Activated effector memory CD4-positive, alpha-beta T cell treated with Interleukin-2 at 50 U/mL for 16 hours (primary cell): ENCODE results near the gene KPNA6.
"Not testable (repeated sequence)": the region's sequence is repeated elsewhere in the genome, so short reads cannot be mapped to it uniquely, and the experiment has no call there.

ENCODE experiments used
- DNase-seq: peaks from one replicate; pipeline ENCODE4 v3.0.0-alpha.2; 2020

KPNA6 gene

DNA sequence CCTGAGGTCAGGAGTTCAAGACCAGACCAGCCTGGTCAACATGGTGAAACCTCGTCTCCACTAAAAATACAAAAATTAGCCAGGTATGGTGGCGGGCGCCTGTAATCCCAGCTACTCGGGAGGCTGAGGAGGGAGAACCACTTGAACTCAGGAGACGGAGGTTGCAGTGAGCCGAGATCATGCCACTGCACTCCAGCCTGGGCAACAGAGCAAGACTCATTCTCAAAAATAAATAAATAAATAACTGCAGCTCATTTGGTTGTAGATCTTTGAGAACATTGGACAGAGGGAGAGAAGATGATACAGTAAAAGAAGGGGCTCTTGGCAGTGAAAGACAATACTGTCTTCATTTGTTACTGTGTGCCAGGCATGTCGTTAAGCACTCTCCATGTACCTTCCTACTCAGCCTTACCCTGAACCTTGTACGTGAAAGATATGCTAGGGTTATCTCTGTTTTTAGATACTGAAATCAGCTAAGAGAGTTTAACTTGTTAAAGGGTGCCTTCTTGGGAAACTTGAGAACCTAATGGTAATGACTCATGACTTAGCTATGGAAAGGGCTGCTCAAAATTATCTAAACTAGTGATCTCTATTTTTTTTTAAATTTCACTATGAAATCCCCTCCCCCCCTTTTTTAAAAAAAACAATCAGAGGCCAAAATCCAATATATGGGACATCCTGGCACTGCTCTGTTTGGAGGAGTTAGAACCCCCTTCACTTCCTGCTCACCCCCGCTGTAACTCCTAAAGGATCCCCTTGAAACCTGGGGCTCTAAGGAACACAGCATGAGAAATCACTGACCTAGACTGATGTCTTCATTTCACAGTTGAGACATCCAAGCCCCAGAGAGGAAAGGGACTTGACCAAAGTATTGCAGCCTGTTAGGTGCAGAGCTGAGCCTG lies 6.8 kb upstream of the KPNA6 start:
- no peak for DNase-seq

DNA sequence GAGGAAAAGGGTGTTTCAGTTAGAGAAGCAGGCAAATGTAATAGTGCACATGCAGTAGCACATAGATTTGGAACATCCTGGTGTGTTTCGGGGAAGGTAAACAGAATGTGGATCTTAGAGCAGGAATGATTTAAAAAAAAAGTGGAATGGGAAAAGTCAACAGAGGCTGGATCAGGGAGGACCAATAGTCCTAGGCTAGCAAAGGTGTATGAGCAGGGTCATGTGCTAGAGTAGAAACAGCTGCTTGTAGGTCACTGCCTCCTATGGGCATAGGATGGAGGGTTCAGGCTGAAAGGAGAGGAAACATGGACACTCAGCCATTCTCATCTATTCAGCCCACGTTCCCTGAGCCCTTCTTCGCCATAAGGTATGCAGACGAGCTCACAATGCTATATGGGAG lies 3.7 kb upstream of the KPNA6 start:
- DNase-seq, result no peak

DNA sequence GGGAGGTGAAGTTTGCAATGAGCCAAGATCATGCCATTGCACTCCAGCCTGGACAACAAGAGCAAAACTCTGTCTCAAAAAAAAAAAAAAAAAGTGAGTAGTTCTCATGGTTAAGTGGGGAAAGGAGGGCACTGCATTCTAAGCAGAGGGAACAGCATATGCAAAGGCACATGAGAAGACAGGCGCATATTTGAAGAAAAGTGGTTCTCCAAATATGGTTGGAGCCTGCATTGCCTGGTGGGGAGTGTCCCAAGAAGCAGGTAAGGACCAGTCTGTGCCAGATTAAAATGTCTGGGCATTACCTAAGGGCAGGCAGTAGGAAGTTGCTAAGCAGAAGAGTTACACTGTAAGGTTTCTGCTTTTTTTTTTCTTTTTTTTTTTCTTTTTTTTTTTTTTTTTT lies 2.5 kb upstream of the KPNA6 start:
- DNase-seq, result no peak

DNA sequence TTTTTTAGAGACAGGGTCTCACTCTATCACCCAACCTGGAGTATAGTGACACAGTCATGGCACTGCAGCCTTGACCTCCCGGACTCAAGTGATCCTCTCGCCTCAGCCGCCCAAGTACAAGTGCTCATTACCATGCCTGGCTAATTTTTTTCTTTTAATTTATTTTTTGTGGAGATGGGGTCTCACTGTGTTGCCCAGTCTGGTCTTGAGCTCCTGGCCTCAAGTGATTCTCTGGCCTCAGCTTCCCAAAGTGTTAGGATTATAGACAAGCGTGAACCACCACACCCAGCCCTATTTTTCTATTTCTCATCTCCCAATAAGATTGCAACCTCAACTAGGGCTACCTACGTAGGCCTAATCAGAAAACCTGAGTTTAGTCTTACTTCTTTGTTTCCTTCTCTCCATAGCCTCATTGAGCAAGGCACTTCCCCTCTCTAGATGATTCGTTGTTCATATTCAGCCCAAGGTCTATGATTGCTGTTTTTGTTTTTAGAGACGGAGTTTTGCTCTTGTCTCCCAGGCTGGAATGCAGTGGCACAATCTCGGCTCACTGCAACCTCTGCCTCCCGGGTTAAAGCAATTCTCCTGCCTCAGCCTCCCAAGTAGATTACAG lies 1.1 kb upstream of the KPNA6 start:
- DNase-seq, result no peak

DNA sequence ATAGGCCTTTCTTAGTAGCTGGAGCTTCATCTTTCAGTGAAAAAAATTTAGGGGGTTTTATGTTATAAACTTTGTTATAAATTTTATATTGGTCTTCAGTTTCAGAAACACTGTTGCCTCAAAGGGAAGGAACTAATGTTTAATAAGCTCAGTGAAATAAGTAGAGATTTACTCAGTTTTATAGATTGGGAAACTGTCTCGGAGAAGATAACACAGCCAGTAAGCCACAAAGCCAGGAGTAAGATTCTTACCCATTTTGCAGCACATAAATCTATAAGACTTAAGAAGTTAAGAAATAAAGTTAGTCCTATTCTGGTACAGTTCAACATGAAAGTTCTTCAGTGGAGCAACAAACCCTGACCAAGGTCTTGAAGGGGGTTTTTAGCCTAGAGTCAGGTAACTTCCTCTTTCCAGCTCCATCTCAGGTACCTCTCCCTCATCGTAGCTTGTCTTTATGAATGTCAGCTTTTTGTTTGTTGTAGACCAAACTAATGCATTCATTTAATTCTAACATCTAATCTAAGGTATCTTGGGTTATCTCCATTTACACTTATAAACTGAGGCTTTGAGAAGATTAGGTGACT lies 3.3 kb downstream of the KPNA6 start:
- no peak for DNase-seq

DNA sequence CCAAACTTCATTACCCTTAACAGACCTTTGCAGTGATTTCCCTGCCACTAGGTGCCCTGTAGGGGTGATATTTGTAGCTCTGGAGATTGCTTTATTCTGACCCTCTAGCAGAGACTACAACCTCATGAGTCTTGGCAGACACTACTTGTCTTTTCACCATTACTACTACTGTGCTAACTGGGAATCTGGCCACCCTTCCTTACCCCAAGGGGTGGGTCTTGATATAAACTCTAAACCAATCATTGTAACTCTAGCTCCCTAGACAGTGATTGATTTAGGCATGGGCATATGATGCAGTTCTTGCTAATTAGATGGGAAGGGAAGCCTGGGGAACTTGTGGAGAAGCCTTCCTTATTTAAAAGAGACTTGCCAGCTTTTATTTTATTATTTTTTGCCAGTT lies 3.9 kb downstream of the KPNA6 start:
- DNase-seq, result no peak

DNA sequence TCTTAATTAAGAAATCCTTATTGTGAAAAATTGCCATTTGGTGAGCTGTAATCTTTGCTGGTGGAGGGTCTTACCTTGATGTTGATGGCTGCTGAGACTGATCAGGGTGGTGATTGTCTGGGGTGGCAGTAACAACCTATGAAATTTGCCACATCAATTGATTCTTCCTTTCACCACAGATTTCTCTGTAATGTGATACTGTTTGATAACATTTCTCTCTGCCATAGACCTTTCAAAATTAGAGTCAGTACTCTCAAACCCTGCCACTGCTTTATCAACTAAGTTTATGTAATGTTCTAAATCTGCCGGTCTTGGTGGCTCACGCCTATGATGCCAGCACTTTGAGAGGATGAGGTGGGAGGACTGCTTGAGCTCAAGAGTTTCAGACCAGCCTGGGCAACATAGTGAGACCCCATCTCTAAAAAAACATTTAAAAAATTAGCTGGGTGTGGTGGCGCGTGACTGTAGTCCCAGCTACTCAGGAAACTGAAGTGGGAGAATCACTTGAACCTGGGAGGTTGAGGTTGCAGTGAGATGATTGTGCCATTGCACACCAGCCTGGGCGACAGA lies 5.0 kb downstream of the KPNA6 start:
- DNase-seq, result no peak

DNA sequence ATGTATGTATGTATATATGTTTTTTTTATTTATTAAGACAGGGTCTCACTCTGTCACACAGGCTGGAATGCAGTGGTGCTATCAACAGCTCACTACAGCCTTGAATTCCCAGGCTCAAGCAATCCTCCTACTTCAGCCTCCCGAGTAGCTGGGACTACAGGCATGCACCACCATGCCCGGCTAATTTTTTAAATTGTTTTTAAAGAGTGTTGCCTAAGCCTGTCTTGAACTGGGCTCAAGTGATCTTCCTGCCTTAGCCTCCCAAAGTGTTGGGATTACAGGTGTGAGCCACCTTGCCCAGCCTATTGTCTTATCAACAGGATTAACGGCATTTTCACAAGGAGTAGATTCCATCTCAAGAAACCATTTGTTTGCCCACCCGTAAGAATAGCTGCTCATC lies 5.6 kb downstream of the KPNA6 start:
- DNase-seq, result not testable (repeated sequence)

DNA sequence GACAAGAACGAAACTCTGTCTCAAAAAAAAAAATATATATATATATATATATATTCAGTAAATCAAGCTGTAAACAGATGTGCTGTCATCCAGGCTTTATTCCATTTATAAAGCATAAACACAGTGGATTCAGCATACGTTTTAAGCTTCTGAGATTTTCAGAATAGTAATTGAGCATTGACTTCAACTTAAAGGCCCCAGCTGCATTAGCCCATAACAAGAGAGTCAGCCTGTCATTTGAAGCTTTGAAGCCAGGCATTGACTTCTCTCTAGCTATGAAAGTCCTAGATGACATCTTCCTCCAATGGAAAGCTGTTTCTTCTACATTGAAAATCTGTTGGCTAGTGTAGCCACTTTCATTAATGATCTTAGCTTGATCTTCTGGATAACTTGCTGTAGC lies 6.6 kb downstream of the KPNA6 start:
- no peak for DNase-seq

DNA sequence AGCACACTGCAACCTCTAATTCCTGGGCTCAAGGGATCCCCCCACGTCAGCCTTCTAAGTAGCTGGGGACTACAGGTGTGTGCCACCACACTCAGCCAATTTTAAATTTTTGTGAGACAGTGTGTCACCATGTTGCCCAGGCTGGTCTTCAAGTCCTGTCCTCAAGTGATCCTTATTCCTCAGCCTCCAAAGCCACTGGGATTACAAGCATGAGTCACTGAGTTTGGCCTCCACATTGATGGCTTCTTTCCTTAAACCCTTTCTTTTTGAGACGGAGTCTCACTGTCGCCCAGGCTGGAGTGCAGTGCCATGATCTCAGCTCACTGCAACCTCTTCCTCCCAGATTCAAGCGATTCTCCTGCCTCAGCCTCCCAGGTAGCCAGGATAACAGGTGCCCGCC lies 7.6 kb downstream of the KPNA6 start:
- no peak for DNase-seq

DNA sequence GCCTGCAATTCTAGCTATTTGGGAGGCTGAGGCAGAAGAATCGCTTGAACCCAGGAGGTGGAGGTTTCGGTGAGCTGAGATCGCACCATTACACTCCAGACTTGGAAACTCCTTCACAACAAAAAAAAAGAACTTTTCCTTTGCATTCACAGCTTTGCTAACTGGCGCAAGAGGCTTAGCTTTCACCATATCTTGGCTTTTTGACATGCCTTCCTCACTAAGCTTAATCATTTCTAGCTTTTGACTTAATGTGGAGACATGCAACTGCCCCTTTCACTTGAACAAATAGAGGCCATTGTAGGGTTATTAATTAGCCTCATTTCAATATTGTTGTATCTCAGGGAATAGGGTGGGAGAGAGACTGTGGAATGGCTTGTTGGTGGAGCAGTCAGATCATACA lies 8.7 kb downstream of the KPNA6 start:
- DNase-seq, result no peak

DNA sequence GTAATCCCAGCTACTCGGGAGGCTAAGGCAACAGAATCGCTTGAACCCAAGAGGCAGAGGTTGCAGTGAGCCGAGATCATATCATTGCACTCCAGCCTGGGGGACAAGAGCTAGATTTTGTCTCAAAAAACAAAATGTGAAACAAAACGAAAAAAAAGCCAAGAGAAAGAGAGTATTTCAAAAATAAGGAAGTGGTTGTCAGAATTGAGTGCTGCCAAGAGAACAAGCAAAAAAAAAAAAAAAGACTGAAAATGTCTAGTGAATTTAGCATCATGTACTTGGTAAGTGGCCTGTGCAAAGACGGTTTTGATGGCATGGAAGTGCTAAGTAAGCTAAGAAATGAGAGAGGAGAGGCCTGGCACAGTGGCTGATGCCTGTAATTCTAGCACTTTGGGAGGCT lies 14.3 kb downstream of the KPNA6 start:
- DNase-seq, result no peak

DNA sequence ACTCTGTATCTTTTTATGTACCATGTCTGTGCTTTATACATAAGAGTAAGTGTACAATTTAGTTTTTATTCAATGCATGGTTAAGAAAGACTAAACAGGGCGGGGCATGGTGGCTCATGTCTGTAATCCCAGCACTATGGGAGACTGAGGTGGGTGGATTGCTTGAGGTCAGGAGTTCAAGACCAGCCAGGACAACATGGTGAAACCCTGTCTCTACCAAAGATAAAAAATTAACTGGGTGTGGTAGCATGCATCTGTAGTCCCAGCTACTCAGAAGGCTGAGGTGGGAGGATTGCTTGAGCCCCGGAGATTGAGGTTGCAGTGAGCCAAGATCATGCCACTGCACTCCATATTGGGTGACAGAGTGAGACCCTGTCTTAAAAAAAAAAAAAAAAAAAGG lies 15.5 kb downstream of the KPNA6 start:
- not testable (repeated sequence) for DNase-seq

DNA sequence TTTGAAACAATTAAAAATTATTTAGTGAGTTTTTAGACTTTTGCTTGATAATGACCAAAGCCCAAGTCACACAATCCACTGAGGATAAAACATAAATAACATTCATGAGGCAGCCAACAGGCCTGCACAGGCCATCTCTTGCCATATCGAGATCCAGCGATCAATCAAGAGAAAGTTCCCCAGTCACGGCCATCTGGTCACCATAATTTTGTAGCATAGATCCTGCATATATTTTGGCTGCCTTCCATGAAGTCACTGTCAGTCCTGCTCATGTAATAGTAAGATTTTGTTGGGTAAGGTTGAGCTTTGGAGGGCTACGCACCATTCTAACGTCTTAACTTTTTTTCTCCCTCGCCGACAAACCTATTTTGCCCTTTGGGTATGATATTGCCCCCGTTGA lies 17.5 kb downstream of the KPNA6 start:
- no peak for DNase-seq

DNA sequence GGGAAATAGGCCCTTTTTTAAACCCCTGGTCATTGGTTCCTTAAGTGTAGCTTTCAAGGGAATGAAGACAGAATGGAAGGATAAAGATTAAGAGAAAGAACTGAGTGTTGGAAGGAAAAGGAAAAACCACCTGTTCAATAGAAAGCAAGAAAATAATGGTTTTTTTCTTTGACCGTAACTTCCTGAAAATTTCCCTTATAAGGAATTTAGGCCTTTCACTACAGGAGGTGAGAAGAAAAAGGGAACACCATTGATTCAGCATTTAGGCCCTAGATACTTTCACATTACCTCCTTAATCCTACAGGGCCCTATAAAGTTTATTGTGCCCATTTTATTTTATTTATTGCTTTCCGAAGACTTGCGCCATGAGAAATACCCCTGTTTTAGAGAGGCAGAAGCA lies 18.9 kb downstream of the KPNA6 start:
- DNase-seq, result no peak

DNA sequence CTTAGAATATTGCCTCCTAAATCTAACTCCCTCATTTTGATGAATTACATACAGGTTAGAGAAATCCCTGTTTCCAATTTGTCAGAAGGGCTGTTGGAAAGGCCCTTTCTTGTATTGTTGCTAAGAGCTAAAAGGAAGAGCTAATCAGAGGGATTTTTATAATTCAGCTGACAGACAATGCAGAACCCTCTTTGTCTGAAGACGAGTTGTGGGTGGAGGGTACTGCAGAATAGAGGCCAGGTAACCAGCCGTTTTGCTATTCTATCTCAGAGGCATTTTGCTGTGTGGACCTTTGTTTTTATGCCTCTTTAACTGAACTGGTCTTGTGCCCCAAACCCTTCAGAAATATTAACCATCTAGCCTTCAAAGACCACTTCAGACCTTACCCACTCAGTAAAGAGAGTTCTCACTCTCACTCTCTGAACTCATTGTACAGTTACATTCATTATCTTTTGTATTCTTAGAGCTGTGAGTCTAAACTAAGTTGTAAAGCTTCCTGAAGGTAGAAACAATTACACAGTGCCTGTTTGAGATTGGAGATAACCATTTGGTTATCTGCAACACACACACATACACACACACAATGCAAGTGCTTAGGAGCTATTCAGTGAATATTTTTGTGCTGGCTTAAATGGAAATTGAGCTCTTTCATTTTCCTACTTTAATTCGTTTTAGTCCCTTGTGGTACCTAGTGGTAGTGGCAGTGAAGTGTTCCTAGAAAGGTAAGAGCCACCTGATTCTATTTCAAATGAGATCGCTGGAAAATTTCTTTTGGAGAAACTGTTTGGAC lies 19.7 kb downstream of the KPNA6 start:
- DNase-seq, result no peak

DNA sequence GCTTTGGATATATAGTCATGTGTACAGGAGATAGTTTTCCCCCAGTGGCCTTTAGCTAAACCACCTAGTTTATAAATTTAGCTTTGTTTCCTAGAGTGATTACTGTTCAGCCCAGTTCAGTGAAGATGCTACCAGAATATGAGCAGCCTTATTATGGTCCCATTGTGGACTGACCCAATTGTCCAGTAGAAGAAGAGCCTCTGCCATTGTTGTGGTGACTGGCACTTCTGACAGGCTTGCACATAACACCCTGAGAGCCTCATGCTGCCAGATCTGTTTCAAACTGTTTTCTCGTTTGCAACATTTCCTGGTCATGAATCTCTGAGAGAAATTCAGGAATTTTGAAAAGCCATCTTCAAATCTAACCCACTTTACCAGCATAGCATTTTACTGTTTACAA lies 20.6 kb downstream of the KPNA6 start:
- no peak for DNase-seq

DNA sequence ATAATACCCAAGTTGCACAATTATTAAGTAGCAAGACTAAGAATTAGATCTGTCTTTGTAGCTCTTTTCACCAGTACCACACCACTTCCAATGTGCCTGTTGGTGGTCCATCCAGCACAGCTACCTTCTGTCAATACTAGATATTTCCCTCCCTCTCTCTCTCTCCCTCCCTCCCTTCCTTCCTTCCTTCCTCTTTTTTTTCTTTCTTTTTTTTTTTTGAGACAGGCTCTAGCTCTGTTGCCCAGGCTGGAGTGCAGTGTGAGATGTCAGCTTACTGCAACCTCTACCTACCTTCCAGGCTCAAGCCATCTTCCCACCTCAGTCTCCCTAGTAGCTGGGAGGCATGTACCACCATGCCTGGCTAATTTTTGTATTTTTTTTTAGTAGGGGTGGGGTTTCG lies 21.1 kb downstream of the KPNA6 start:
- DNase-seq, result no peak

DNA sequence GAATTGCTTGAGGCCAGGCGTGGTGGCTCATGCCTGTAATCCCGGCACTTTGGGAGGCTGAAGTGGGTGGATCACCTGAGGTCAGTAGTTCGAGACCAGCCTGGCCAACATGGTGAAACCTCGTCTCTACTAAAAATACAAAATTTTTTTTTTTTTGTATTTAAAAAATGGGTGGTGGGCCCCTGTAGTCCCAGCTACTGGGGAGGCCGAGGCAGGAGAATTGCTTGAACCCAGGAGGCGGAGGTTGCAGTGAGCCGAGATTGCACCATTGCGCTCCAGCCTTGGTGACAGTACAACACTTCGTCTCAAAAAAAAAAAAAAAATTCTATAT lies 26.1 kb downstream of the KPNA6 start:
- not testable (repeated sequence) for DNase-seq

DNA sequence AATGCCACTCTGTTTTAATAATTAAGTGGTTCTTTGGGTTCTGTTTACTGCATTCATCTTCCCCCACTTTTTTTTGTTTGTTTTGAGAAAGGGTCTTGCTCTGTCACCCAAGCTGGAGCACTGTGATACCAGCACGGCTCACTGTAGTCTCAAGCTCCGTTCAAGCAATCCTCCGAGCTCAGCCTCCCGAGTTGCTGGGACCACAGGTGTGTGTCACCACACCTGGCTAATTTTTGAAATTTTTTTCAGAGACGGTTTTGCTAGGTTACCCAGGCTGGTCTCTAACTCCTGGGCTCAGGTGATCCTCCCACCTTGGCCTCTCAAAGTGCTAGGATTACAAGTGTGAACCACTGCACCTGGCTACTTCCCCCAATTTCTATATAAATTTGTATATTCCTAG lies 29.3 kb downstream of the KPNA6 start:
- DNase-seq, result no peak

DNA sequence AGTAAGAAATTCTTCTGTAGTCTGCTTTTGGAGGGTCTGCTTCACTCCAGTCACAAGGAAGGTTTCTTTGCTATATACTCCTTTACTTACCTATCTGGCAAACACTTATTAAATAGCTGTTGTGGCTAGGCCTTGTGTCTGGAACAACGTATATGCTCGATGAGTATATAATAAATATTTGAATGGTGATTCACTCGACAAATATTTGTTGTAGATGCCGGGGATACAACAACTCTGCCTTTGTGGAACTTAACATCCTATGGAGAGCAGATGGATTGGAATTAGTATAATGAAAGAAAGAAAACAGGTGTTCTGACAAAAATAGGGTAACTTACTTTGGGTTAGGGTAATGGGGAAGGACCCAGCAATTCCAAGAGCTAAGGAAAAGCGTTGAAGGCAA lies 31.1 kb downstream of the KPNA6 start:
- no peak for DNase-seq

DNA sequence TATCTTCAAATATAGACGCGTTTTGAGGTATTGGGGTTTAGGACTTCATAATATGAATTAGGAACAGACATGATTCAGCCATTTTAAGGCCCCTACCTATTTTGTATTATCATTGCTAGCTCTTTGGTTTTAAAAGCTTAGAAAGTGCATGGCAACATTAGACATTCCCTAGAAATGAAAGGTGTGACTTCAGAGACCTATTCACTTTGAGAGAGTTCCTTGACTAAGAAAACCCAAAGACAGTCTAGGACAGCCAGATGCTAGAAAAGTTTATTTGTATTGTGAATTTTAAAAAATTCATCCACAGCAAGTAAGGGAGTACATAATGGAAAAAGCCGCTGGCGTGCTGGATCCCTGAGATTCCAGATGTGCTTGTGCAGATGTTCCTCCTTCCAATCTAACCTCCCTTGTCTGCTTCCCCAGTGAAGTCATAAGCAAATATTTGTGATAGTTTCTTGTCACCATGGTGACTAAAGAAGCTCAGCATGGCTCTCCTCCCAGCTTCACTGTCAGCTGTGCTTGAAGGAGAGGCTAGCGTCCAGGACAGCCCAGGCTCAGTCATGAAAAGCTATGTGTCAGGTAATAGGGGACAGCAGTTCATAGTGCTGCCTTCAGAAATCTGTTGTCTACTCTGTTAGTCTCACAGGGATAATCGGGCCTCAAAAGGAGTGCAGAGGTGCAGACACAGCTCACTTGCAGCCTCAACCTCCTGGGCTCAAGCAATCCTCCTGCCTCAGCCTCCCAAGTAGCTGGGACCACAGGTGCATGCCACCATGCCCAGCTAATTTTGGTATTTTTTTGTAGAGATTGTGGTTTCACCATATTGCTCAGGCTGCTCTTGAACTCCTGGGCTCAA lies 34.8 kb downstream of the KPNA6 start:
- no peak for DNase-seq
